ENCODE data around the gene HOOK2. TPM values are rescaled to one million over a fixed set of nuclear protein-coding genes. Genes with fewer than 3 reads are reported as not detected.

The HOOK2 gene
- total RNA-seq, 1 donor from 2014 or later = 92.7 TPM

DNA sequence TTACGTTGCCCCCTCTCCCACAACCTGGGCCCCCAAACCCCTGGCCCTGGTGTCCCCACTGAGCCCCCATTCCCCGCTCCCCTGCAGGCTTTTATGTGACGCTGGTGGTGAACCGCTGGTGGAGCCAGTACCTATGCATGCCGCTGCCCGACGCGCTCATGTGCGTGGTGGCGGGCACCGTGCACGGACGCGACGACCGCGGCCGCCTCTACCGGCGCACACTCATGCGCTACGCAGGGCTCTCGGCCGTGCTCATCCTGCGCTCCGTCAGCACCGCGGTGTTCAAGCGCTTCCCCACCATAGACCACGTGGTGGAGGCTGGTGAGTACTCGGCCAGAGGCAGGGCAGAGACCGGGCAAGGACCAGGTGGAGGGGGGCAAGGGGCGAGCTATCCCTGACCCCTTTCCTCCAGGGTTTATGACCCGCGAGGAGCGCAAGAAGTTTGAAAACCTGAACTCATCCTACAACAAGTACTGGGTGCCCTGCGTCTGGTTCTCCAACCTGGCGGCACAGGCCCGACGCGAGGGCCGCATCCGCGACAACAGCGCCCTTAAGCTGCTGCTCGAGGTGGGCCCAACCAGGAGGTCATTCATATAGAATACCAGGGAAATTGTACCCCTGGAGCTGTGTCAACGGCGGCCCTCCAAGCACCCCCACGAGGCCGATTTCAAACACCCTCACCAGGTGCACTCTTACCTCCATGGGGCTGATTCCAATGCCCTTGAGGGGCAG lies 20.7 kb downstream of the HOOK2 start:
- no peak for DNase-seq (ENCODE audit: low spot score in 2 of 2, unreplicated experiment in 2 of 2)
- Mint-ChIP-seq H3K9me3 (no peaks in the 10 kb centered on the region), H3K4me1 (peaks cover 2% of the 10 kb centered on the region), H3K27me3 (ENCODE audit: low read depth) (peaks cover 51% of the 10 kb centered on the region), H3K36me3 (no peaks in the 10 kb centered on the region), H3K27ac (no peak overlapping the region), H3K4me3 (no peak overlapping the region)
- TF ChIP-seq, protein P1, sequence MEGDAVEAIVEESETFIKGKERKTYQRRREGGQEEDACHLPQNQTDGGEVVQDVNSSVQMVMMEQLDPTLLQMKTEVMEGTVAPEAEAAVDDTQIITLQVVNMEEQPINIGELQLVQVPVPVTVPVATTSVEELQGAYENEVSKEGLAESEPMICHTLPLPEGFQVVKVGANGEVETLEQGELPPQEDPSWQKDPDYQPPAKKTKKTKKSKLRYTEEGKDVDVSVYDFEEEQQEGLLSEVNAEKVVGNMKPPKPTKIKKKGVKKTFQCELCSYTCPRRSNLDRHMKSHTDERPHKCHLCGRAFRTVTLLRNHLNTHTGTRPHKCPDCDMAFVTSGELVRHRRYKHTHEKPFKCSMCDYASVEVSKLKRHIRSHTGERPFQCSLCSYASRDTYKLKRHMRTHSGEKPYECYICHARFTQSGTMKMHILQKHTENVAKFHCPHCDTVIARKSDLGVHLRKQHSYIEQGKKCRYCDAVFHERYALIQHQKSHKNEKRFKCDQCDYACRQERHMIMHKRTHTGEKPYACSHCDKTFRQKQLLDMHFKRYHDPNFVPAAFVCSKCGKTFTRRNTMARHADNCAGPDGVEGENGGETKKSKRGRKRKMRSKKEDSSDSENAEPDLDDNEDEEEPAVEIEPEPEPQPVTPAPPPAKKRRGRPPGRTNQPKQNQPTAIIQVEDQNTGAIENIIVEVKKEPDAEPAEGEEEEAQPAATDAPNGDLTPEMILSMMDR (IDR thresholded peaks at IDR 0.05; ENCODE audit: unreplicated experiment) = no peak

DNA sequence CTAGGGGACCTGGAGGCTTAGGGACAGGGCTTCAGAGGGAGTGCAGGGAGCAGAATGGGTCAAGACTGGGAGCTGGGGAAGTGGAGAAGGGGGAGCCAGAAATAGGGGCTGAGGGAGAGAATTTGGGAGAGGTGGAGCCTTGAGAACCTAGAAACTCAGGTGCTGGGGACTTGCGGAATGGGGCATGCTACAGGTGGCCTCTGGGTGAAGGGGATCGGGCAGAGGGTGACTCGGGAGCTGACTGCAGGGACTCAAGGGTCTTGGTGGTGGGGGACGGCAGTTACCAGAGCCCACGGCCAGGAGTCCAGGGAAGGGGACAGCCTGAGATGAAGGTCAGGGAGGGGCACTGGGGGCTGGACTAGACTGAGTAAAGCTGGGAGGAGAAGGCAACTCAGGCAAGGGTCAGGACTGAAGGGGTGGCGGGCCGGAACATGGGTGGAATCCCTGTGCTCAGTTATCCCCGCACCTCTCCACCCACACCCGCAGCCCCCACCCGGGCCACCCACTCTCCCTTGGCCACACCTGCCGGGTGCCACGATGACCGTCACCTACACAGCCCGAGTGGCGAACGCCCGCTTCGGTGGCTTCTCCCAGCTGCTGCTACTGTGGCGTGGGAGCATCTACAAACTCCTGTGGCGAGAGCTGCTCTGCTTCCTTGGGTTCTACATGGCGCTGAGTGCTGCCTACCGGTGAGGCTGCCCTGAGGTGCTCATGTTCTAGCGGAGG lies 23.1 kb downstream of the HOOK2 start:
- H3K9me3 Mint-ChIP-seq = peaks cover 6% of the 10 kb centered on the region
- H3K36me3 Mint-ChIP-seq = peaks cover 12% of the 10 kb centered on the region
- peaks cover 61% of the 10 kb centered on the region for H3K27me3 Mint-ChIP-seq (ENCODE audit: low read depth)
- TF ChIP-seq, protein P1 (IDR thresholded peaks at IDR 0.05; ENCODE audit: unreplicated experiment) = no peak
- H3K27ac Mint-ChIP-seq = no peak overlapping the region
- DNase-seq (ENCODE audit: low spot score in 2 of 2, unreplicated experiment in 2 of 2) = no peak
- H3K4me3 Mint-ChIP-seq = no peak overlapping the region
- no peaks in the 10 kb centered on the region for H3K4me1 Mint-ChIP-seq

DNA sequence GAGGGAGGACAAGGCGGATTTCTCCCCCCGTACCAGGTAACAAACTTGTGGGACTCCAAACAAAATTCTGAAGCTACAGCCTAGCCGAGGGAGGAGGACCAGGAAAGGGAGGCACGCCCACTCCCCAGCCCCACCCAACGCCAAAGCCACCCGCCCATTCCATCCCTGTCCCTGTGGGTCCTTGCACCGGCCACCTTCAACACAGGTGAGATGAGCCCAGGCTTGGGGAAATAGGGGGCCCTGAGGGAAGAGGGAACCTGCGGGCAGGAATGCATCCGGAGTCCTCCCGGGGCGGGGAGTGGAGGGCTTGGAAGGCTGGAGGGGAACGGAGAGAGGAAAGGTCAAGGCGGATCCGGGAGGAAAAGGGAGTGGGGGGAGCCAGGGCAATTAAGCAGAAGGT lies 23.7 kb downstream of the HOOK2 start, which contains the start of gene BEST2:
Gene BEST2 (plus strand): TSS at position 157 of the 400 bp plus-strand sequence. CDS start 802 bp downstream, outside the sequence.
- Mint-ChIP-seq H3K27me3 (ENCODE audit: low read depth) (peaks cover 61% of the 10 kb centered on the region), H3K9me3 (peaks cover 6% of the 10 kb centered on the region)

DNA sequence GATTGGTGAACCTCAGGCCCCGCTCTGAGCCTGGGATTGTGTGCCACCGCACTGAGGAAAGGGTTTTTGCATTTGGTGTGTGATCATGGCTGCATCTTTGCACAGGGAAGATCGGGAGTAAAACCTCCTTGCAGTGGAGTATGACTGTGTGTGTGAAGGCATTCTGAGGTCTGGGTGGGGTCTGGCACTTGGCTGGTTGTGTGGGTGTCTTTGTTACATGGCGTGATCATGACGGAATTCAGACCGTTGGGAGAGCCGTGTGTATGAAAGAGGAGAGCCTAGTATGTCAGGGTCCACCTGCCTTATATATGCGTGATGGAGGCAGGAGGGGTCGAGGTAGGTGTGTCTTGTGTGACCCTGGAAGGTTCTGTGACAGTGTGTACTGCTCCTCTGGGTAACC lies 24.5 kb downstream of the HOOK2 start:
- no peak overlapping the region for H3K27ac Mint-ChIP-seq
- H3K4me3 Mint-ChIP-seq = no peak overlapping the region
- H3K27me3 Mint-ChIP-seq (ENCODE audit: low read depth) = peaks cover 56% of the 10 kb centered on the region
- no peak for DNase-seq (ENCODE audit: low spot score in 2 of 2, unreplicated experiment in 2 of 2)
- H3K9me3 Mint-ChIP-seq = peaks cover 6% of the 10 kb centered on the region
- no peaks in the 10 kb centered on the region for H3K4me1 Mint-ChIP-seq
- TF ChIP-seq, protein P1 (IDR thresholded peaks at IDR 0.05; ENCODE audit: unreplicated experiment) = no peak
- peaks cover 16% of the 10 kb centered on the region for H3K36me3 Mint-ChIP-seq

More for the DNA sequence above, 23.7 kb downstream of the HOOK2 start, which contains the start of gene BEST2:
- no peak for DNase-seq (ENCODE audit: low spot score in 2 of 2, unreplicated experiment in 2 of 2)
- Mint-ChIP-seq H3K4me3 (no peak within 1 kb of the TSS), H3K4me1 (no peaks in the 10 kb centered on the region), H3K36me3 (peaks cover 13% of the 10 kb centered on the region), H3K27ac (no peak within 1 kb of the TSS)
- TF ChIP-seq, protein P1 (IDR thresholded peaks at IDR 0.05; ENCODE audit: unreplicated experiment) = no peak

DNA sequence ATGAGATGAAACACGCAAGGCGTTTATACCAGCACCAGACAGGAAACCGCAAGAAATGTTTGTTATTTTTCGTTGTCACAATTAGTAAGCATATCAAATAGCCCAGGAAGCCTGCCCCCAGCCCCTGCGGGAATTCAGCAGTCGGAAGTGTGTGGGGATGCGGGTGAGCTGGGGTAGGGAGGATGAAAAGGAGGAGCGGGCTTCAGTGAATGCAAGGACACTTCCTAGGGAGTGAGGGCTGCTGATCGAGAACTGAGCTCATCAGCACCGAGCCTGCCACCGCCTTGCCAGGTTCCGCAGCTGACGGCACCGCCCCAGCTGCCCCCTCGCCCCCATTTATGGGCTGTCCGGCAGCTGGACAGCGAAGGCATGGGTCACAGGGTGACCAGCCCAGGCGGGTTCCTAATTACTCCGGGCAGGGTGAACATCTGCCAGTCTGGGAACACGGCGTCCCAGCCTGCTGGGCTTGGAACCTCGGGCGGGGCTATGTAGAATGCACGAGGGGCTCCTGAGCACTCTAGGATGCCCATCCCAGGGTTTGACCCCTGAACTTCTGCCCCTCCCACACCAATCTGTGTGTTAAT lies 25.3 kb downstream of the HOOK2 start:
- no peak for DNase-seq (ENCODE audit: low spot score in 2 of 2, unreplicated experiment in 2 of 2)
- Mint-ChIP-seq H3K9me3 (peaks cover 6% of the 10 kb centered on the region), H3K27ac (no peak overlapping the region), H3K4me1 (no peaks in the 10 kb centered on the region), H3K27me3 (ENCODE audit: low read depth) (peaks cover 52% of the 10 kb centered on the region), H3K4me3 (no peak overlapping the region), H3K36me3 (peaks cover 21% of the 10 kb centered on the region)
- TF ChIP-seq, protein P1 (IDR thresholded peaks at IDR 0.05; ENCODE audit: unreplicated experiment) = no peak
